Testis (tissue), 3 donors: ENCODE data around the gene GRK5. TPM values are rescaled to one million over a fixed set of nuclear protein-coding genes. Genes with fewer than 3 reads are reported as not detected.

Experiments used
- DNase-seq: peaks from one replicate; pipeline ENCODE4 v3.0.0-alpha.2; 2019
- H3K27ac ChIP-seq, 2 donors: fragments of 200-600 bp; sonication (generic); one replicate each; pipeline ENCODE4 v1.5.1; 2019
- H3K27me3 ChIP-seq: fragments of 200-600 bp; sonication (generic); one replicate; pipeline ENCODE4 v1.5.1; 2019
- H3K36me3 ChIP-seq: fragments of 200-600 bp; sonication (generic); one replicate; pipeline ENCODE4 v1.5.1; 2017; ENCODE audit warnings: low read depth; ENCODE audit errors: missing control alignments
- H3K4me1 ChIP-seq: fragments of 200-600 bp; sonication (generic); one replicate; pipeline ENCODE4 v1.5.1; 2019
- H3K4me3 ChIP-seq, 2 donors: fragments of 200-600 bp; sonication (generic); one replicate each; pipeline ENCODE4 v1.5.1; 2017 to 2019
- H3K9me3 ChIP-seq: fragments of 200-600 bp; sonication (generic); one replicate; pipeline ENCODE4 v1.5.1; 2017
- POLR2A ChIP-seq: fragments of 450-650 bp; IDR thresholded peaks from one replicate; pipeline ENCODE4 v1.6.1; 2017; ENCODE audit warnings: antibody characterized with exemption, mild to moderate bottlenecking, moderate library complexity
- WGBS, 2 donors: methylation state at CpG; one replicate each; pipeline ENCODE4 v1.1.5; 2018; 5-methylcytosine and 5-hydroxymethylcytosine counted together
- intact Hi-C: fragments of 100-400 bp; cut with DNase I; formaldehyde crosslinking; loops from one replicate; pipeline ENCODE4 v1.15.1; 2023; ENCODE audit warnings: low total_unique reads
- polyA plus RNA-seq: library from polyadenylated mRNA; stranded (reverse); fragments of 350-450 nt; fragmentation: Illumina TruSeq; extraction: RNeasy Lipid Tissue Mini Kit (QIAGEN cat#74804); gene quantifications from one replicate; pipeline ENCODE4 v1.2.3, GENCODE V29; 2014; ENCODE audit warnings: low read depth, low replicate concordance; ENCODE audit not compliant: insufficient read depth
- total RNA-seq, 2 donors: library from RNA; depleted of rRNA; stranded (reverse); fragments of >200 nt; gene quantifications; one replicate each; pipeline ENCODE4 v1.2.3, GENCODE V29; 2016
- TF ChIP-seq, protein P1 (sequence below), 3 experiments: fragments of 450-650 bp in 2 of 3; fragments of 200-600 bp in 1 of 3; sonication (generic) in 1 of 3; IDR thresholded peaks; one replicate each; pipeline ENCODE4 v1.5.1; 2016 to 2019; ENCODE audit warnings: antibody characterized with exemption in 3 of 3, mild to moderate bottlenecking in 2 of 3, moderate library complexity in 1 of 3

Gene GRK5
- total and polyA plus RNA-seq, 3 donors from 2014 or later: 4.5 to 10.3 (median 5.5) TPM

DNA sequence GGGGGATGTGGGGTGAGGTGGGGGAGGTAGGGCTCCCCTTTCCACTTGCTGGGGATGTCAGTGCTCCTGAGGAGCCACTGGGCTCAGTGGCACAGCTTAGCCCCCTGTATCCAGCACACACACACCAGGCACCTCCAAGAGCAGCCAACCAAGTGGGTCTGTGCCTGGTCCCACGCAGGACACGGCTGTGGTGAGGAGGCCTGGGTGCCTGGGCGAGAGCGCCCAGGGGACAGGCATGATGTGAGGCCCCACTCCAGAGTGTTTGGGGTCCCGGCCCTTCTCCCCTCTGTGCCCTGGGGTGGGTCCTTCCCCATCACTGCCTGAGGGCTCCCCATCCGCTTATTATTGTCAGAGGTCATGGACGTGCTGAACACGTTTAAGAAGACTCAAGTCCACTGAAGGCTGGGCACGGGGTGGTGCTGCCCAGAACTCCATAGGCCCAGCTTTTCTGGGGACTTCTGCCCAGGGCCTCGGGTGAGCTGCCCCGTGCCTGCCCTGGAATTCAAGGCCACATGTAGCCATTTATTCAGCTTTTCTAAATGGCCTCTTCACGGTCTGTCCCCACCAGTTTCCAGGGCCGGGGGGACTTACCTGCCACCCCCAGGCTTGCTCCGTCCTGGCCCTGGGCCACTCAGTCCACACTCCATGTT lies 119.8 kb downstream of the GRK5 start:
- Histone ChIP-seq H3K27me3 (no peaks in the 10 kb centered on the region), H3K27ac (no peak overlapping the region), H3K4me3 (no peak overlapping the region), H3K36me3 (no peaks in the 10 kb centered on the region), H3K4me1 (peaks cover 4% of the 10 kb centered on the region), H3K9me3 (no peaks in the 10 kb centered on the region)
- no peak for DNase-seq
- intact Hi-C loops: no loop called here
- WGBS, 2 donors: 85 to 91% methylated on average over 10 to 11 of the region's 14 CpGs
- TF ChIP-seq, protein P1, sequence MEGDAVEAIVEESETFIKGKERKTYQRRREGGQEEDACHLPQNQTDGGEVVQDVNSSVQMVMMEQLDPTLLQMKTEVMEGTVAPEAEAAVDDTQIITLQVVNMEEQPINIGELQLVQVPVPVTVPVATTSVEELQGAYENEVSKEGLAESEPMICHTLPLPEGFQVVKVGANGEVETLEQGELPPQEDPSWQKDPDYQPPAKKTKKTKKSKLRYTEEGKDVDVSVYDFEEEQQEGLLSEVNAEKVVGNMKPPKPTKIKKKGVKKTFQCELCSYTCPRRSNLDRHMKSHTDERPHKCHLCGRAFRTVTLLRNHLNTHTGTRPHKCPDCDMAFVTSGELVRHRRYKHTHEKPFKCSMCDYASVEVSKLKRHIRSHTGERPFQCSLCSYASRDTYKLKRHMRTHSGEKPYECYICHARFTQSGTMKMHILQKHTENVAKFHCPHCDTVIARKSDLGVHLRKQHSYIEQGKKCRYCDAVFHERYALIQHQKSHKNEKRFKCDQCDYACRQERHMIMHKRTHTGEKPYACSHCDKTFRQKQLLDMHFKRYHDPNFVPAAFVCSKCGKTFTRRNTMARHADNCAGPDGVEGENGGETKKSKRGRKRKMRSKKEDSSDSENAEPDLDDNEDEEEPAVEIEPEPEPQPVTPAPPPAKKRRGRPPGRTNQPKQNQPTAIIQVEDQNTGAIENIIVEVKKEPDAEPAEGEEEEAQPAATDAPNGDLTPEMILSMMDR (IDR thresholded peaks at IDR 0.05): no peak
- TF ChIP-seq POLR2A: no peak

DNA sequence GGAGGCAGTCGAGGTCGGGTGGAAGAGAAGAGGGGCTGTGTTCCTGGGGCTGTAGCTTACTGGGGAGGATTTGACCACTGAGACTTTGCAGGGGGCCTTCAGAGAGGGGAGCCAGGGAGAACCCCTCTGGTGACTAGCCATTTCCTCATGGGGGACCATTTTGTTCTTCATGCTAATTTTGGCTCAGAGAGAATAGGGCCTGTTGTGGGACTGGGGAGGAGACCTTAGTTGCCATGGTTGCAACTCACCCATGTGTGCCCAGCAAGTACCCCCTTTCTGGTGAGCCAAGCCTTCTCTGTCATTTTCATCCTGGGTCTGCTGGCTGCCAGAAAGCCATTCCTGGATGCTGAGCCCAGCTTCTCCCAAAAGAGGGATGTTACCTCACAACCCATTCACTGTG lies 120.9 kb downstream of the GRK5 start:
- 91 to 94% methylated on average over 2 of the region's 2 CpGs for WGBS, 2 donors
- H3K27me3 ChIP-seq: no peaks in the 10 kb centered on the region
- H3K4me3 ChIP-seq: no peak overlapping the region
- H3K36me3 ChIP-seq: no peaks in the 10 kb centered on the region
- no peak for DNase-seq
- intact Hi-C loops: no loop called here
- no peaks in the 10 kb centered on the region for H3K9me3 ChIP-seq
- TF ChIP-seq, protein P1 (IDR thresholded peaks at IDR 0.05): no peak
- no peak for TF ChIP-seq POLR2A
- no peak overlapping the region for H3K27ac ChIP-seq
- peaks cover 4% of the 10 kb centered on the region for H3K4me1 ChIP-seq

DNA sequence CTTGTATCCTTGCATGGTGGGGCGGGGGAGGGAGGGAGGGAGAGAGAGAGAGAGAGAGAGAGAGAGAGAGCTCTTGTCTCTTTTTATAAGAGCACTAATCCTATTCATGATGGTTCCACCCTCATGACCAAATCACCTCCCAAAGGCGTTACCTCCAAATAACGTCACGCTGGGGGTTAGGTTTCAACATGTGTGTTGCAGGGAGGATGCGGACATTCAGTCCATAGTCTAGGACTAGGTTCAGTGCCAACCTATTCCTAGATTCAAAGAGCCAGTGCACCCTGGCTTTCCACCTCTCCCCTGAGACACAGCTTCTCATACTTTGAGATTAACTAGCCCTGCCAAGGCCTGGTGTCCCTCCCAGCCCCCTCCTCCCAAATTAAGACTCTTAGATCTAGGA lies 123.0 kb downstream of the GRK5 start:
- Histone ChIP-seq H3K27ac (no peak overlapping the region), H3K27me3 (no peaks in the 10 kb centered on the region), H3K9me3 (no peaks in the 10 kb centered on the region), H3K4me1 (peaks cover 4% of the 10 kb centered on the region), H3K4me3 (no peak overlapping the region), H3K36me3 (no peaks in the 10 kb centered on the region)
- WGBS, 2 donors: 88 to 92% methylated on average over 5 of the region's 5 CpGs
- no peak for DNase-seq
- TF ChIP-seq POLR2A: no peak
- TF ChIP-seq, protein P1 (IDR thresholded peaks at IDR 0.05): no peak
- intact Hi-C loops: no loop called here

- intact Hi-C loops: no loop called here
- H3K36me3 ChIP-seq: no peaks in the 10 kb centered on the region
- TF ChIP-seq, protein P1 (IDR thresholded peaks at IDR 0.05): no peak
- no peak for TF ChIP-seq POLR2A
- no peak overlapping the region for H3K4me3 ChIP-seq
- no peaks in the 10 kb centered on the region for H3K9me3 ChIP-seq
- WGBS, 2 donors: 41 to 69% methylated on average over 15 of the region's 15 CpGs
- no peak for DNase-seq
- H3K27ac ChIP-seq: no peak overlapping the region
- H3K27me3 ChIP-seq: no peaks in the 10 kb centered on the region
- H3K4me1 ChIP-seq: peaks cover 4% of the 10 kb centered on the region
Measured at GRCh38 chr10:119331061-119331460, 123.7 kb downstream of the GRK5 start.

GRCh38 chr10:119333146-119333792 lies 125.9 kb downstream of the GRK5 start:
- H3K4me3 ChIP-seq: no peak overlapping the region
- TF ChIP-seq, protein P1 (IDR thresholded peaks at IDR 0.05): no peak
- no peak overlapping the region for H3K27ac ChIP-seq
- intact Hi-C loops: no loop called here
- WGBS, 2 donors: 86 to 92% methylated on average over 7 to 8 of the region's 8 CpGs
- no peak for DNase-seq
- no peaks in the 10 kb centered on the region for H3K27me3 ChIP-seq
- H3K4me1 ChIP-seq: peaks cover 4% of the 10 kb centered on the region
- no peaks in the 10 kb centered on the region for H3K36me3 ChIP-seq
- H3K9me3 ChIP-seq: no peaks in the 10 kb centered on the region
